ENCODE data around the gene ENKD1.

Gene ENKD1

DNA sequence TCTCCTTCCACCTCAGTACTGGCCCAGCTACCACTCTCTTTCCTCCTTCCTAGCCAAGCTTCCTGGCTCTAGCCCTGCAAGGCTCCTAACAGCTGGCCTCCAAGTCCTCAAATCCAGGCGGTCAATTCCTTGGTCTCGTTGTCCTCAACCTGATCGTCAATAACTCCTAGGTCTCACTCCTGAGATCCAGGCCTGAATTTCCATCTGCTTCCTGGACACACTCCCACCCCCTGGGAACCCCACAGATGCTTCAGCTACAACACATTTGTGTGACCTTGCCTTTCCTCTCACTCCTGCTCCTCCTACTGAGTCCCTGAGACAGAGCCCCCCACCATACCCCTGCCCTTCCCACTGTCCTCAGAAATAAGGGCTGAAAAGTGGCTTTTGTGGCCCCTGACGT, 2.3 kb downstream of the ENKD1 start:
- Histone ChIP-seq H3K4me1 (ENCODE audit: control insufficient read depth in 2 of 2, insufficient read depth in 2 of 2, low read length in 2 of 2) (peaks cover 35 to 39% of the 10 kb centered on the region in 2 donors), H3K4me3 (ENCODE audit: low read length in 2 of 2) (no peak overlapping the region), H3K27ac (ENCODE audit: low read depth in 2 of 2, low read length in 2 of 2) (no peak overlapping the region)

DNA sequence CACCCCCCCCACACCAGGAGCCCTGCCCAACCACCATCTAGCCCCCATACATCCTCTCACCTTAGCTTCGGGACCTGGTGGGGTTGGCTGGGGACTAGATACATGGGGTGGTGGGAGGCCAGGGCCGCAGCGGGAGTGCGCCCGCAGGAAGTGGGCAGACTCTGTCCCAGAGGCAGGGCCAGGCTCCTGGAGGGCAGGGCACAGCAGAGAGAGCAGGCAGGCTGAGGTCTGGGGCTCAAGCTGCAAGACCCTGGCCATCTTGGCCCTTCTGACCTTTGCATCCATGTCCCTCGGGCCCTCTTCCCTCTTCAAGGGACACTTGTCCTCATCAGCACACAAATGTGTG, 2.7 kb downstream of the ENKD1 start:
- H3K27me3 ChIP-seq (ENCODE audit: control insufficient read depth in 2 of 2, insufficient read depth in 2 of 2, low read length in 2 of 2): no peaks in the 10 kb centered on the region
- H3K27ac ChIP-seq (ENCODE audit: low read depth in 2 of 2, low read length in 2 of 2): no peak overlapping the region
- H3K9ac ChIP-seq (ENCODE audit: low read depth in 1 of 2, low read length in 2 of 2): no peak overlapping the region
- no peak overlapping the region for H3K4me3 ChIP-seq (ENCODE audit: low read length in 2 of 2)
- H3K9me3 ChIP-seq (ENCODE audit: control insufficient read depth in 2 of 2, low read length in 2 of 2): no peaks in the 10 kb centered on the region
- H3K36me3 ChIP-seq (ENCODE audit: control insufficient read depth in 2 of 2, insufficient read depth in 2 of 2, low read length in 2 of 2): no peaks in the 10 kb centered on the region
- H3K4me1 ChIP-seq (ENCODE audit: control insufficient read depth in 2 of 2, insufficient read depth in 2 of 2, low read length in 2 of 2): peaks cover 38 to 41% of the 10 kb centered on the region in 2 donors

More for the DNA sequence above, 2.3 kb downstream of the ENKD1 start:
- H3K36me3 ChIP-seq (ENCODE audit: control insufficient read depth in 2 of 2, insufficient read depth in 2 of 2, low read length in 2 of 2): no peaks in the 10 kb centered on the region
- no peak overlapping the region for H3K9ac ChIP-seq (ENCODE audit: low read depth in 1 of 2, low read length in 2 of 2)
- no peaks in the 10 kb centered on the region for H3K9me3 ChIP-seq (ENCODE audit: control insufficient read depth in 2 of 2, low read length in 2 of 2)
- no peaks in the 10 kb centered on the region for H3K27me3 ChIP-seq (ENCODE audit: control insufficient read depth in 2 of 2, insufficient read depth in 2 of 2, low read length in 2 of 2)

DNA sequence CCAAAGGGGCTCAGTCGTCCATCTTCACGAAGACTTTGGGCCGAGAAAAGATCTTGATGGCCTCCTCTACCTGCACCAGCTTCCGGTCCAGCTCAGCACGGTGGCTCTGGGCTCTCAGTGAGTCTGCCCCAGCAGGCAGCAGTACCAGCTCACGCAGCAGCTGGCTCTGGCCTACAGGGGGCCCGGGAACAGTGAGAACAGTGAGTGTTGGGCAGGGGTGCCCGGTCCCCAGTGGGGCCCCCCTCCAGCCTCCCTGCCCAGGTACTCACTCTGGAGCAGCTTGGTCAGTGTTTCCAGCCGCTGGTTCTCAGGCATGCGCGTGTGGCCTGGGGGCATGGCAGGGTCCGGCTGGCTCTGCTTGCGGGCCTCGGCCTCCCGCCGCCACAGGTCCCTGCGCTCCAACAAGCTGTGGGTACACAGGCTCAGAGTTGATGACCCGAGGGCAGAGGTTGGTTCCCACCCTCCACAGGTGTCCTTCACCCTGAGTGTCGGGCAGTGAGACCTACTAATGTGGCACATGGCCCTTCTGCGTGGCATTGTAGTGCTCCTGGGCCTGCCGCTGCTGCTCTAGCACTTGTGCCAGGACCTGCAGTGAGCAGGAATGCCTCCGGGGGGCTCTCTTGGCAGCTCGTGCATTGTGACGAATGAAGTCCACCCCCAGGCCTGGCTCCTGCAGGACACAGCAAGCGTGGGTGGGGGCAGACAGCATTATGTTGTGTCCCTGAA, 3.2 kb downstream of the ENKD1 start:
- Histone ChIP-seq H3K27me3 (ENCODE audit: control insufficient read depth in 2 of 2, insufficient read depth in 2 of 2, low read length in 2 of 2) (no peaks in the 10 kb centered on the region), H3K9me3 (ENCODE audit: control insufficient read depth in 2 of 2, low read length in 2 of 2) (no peaks in the 10 kb centered on the region), H3K4me3 (ENCODE audit: low read length in 2 of 2) (no peak overlapping the region), H3K27ac (ENCODE audit: low read depth in 2 of 2, low read length in 2 of 2) (no peak overlapping the region), H3K9ac (ENCODE audit: low read depth in 1 of 2, low read length in 2 of 2) (no peak overlapping the region), H3K4me1 (ENCODE audit: control insufficient read depth in 2 of 2, insufficient read depth in 2 of 2, low read length in 2 of 2) (peaks cover 37 to 39% of the 10 kb centered on the region in 2 donors), H3K36me3 (ENCODE audit: control insufficient read depth in 2 of 2, insufficient read depth in 2 of 2, low read length in 2 of 2) (no peaks in the 10 kb centered on the region)

DNA sequence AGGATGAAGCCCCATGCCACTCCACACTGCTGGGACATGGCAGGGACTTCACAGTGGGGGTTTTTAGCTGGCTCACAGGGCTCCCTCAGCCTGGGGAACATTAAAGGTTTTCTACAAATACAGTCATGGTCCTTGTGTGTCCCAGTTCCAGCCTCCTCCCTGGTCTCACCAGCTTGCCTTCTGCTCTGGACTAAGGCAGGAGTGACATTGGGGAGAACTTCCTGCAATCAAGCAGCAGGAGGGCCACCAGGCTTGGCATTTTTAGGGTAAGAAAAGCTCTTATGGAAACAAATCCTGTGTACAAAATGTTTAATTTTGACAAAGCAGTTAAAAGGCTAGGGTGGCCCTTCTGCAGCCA, 3.9 kb downstream of the ENKD1 start:
- no peak overlapping the region for H3K9ac ChIP-seq (ENCODE audit: low read depth in 1 of 2, low read length in 2 of 2)
- H3K36me3 ChIP-seq (ENCODE audit: control insufficient read depth in 2 of 2, insufficient read depth in 2 of 2, low read length in 2 of 2): peaks cover 0 to 2% of the 10 kb centered on the region in 2 donors
- H3K9me3 ChIP-seq (ENCODE audit: control insufficient read depth in 2 of 2, low read length in 2 of 2): no peaks in the 10 kb centered on the region
- peaks cover 30 to 33% of the 10 kb centered on the region in 2 donors for H3K4me1 ChIP-seq (ENCODE audit: control insufficient read depth in 2 of 2, insufficient read depth in 2 of 2, low read length in 2 of 2)
- H3K27me3 ChIP-seq (ENCODE audit: control insufficient read depth in 2 of 2, insufficient read depth in 2 of 2, low read length in 2 of 2): no peaks in the 10 kb centered on the region
- no peak overlapping the region for H3K27ac ChIP-seq (ENCODE audit: low read depth in 2 of 2, low read length in 2 of 2)
- no peak overlapping the region for H3K4me3 ChIP-seq (ENCODE audit: low read length in 2 of 2)

DNA sequence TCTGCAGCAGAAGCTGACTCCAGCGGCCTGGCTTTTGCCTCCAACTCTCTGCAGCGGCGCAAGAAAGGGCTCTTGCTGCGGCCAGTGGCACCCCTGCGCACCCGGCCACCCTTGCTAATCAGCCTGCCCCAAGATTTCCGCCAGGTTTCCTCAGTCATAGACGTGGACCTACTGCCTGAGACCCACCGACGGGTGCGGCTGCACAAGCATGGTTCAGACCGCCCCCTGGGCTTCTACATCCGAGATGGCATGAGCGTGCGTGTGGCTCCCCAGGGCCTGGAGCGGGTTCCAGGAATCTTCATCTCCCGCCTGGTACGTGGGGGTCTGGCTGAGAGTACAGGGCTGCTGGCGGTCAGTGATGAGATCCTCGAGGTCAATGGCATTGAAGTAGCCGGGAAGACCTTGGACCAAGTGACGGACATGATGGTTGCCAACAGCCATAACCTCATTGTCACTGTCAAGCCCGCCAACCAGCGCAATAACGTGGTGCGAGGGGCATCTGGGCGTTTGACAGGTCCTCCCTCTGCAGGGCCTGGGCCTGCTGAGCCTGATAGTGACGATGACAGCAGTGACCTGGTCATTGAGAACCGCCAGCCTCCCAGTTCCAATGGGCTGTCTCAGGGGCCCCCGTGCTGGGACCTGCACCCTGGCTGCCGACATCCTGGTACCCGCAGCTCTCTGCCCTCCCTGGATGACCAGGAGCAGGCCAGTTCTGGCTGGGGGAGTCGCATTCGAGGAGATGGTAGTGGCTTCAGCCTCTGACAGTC, 4.5 kb downstream of the ENKD1 start:
- Histone ChIP-seq H3K27me3 (ENCODE audit: control insufficient read depth in 2 of 2, insufficient read depth in 2 of 2, low read length in 2 of 2) (no peaks in the 10 kb centered on the region), H3K4me3 (ENCODE audit: low read length in 2 of 2) (peak overlapping the region in 1 of 2 donors; percentile 99), H3K27ac (ENCODE audit: low read depth in 2 of 2, low read length in 2 of 2) (no peak overlapping the region), H3K9ac (ENCODE audit: low read depth in 1 of 2, low read length in 2 of 2) (no peak overlapping the region), H3K9me3 (ENCODE audit: control insufficient read depth in 2 of 2, low read length in 2 of 2) (no peaks in the 10 kb centered on the region), H3K36me3 (ENCODE audit: control insufficient read depth in 2 of 2, insufficient read depth in 2 of 2, low read length in 2 of 2) (peaks cover 2 to 4% of the 10 kb centered on the region in 2 donors), H3K4me1 (ENCODE audit: control insufficient read depth in 2 of 2, insufficient read depth in 2 of 2, low read length in 2 of 2) (peaks cover 24 to 27% of the 10 kb centered on the region in 2 donors)

DNA sequence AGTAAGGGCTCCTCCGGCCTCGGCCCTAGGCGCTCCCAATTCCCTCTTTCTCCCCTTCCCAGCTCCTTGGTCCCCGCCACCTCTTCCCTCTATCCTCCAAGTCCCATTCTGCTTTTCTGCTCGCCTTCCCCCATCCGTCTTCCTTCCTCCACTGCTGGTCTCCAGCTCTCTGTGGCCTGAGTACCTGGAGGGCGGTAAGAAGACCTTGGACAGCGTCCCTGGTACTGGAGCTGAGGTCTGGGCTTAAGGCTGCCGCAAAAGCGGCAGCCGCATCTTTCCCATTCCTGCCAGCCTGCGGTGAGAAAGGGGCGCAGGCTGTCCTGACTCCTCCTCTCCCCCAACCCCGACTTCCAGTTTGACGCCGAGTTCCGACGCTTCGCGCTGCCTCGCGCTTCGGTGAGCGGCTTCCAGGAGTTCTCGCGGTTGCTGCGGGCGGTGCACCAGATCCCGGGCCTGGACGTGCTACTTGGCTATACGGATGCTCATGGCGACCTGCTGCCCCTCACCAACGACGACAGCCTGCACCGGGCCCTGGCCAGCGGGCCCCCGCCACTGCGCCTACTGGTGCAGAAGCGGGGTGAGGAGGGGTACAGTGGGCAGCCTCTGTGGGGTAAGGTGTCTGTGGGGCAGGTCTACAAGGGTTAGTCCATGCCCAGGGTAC, 5.3 kb downstream of the ENKD1 start:
- H3K9ac ChIP-seq (ENCODE audit: low read depth in 1 of 2, low read length in 2 of 2): peak overlapping the region; percentile 68 to 88
- peaks cover 22 to 25% of the 10 kb centered on the region in 2 donors for H3K4me1 ChIP-seq (ENCODE audit: control insufficient read depth in 2 of 2, insufficient read depth in 2 of 2, low read length in 2 of 2)
- H3K27ac ChIP-seq (ENCODE audit: low read depth in 2 of 2, low read length in 2 of 2): peak overlapping the region; percentile 15 to 99
- H3K27me3 ChIP-seq (ENCODE audit: control insufficient read depth in 2 of 2, insufficient read depth in 2 of 2, low read length in 2 of 2): no peaks in the 10 kb centered on the region
- H3K4me3 ChIP-seq (ENCODE audit: low read length in 2 of 2): peak overlapping the region; percentile 97 to 99
- H3K9me3 ChIP-seq (ENCODE audit: control insufficient read depth in 2 of 2, low read length in 2 of 2): no peaks in the 10 kb centered on the region
- H3K36me3 ChIP-seq (ENCODE audit: control insufficient read depth in 2 of 2, insufficient read depth in 2 of 2, low read length in 2 of 2): peaks cover 4% of the 10 kb centered on the region in 2 donors

DNA sequence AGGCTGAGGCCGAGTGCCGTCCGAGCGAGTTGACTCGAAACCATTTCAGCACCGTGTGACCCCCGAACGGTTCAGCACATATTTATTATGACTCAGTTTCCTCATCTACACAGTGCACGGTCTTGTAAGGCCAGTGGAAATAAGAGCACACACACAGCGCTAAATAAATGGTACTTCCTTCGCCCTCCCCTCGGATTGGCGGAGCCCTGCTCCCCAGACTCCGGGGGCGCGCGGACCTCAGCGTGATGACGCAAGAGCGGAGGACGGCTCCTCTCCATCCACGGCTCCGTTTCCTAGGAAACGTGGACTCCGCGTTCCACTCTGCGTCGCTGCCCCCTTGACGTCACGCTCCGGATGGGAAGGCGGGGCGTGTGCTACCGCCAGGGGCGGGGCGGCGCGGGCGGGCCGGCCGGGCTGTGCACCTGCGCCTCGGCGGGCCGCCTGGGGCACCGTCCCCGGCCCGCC, 6.0 kb downstream of the ENKD1 start, which contains the start of gene PARD6A:
Gene PARD6A (plus strand): TSS at position 397 of the 465 bp plus-strand sequence. CDS start 79 bp downstream, outside the sequence.
- peak within 1 kb of the TSS; percentile 97 to 99 for H3K4me3 ChIP-seq (ENCODE audit: low read length in 2 of 2)
- peak within 1 kb of the TSS; percentile 88 to 95 for H3K9ac ChIP-seq (ENCODE audit: low read depth in 1 of 2, low read length in 2 of 2)
- no peaks in the 10 kb centered on the region for H3K9me3 ChIP-seq (ENCODE audit: control insufficient read depth in 2 of 2, low read length in 2 of 2)
- H3K27me3 ChIP-seq (ENCODE audit: control insufficient read depth in 2 of 2, insufficient read depth in 2 of 2, low read length in 2 of 2): peaks cover 0 to 2% of the 10 kb centered on the region in 2 donors
- H3K36me3 ChIP-seq (ENCODE audit: control insufficient read depth in 2 of 2, insufficient read depth in 2 of 2, low read length in 2 of 2): peaks cover 4% of the 10 kb centered on the region in 2 donors
- H3K4me1 ChIP-seq (ENCODE audit: control insufficient read depth in 2 of 2, insufficient read depth in 2 of 2, low read length in 2 of 2): peaks cover 18 to 20% of the 10 kb centered on the region in 2 donors
- peak within 1 kb of the TSS; percentile 98 to 99 for H3K27ac ChIP-seq (ENCODE audit: low read depth in 2 of 2, low read length in 2 of 2)

DNA sequence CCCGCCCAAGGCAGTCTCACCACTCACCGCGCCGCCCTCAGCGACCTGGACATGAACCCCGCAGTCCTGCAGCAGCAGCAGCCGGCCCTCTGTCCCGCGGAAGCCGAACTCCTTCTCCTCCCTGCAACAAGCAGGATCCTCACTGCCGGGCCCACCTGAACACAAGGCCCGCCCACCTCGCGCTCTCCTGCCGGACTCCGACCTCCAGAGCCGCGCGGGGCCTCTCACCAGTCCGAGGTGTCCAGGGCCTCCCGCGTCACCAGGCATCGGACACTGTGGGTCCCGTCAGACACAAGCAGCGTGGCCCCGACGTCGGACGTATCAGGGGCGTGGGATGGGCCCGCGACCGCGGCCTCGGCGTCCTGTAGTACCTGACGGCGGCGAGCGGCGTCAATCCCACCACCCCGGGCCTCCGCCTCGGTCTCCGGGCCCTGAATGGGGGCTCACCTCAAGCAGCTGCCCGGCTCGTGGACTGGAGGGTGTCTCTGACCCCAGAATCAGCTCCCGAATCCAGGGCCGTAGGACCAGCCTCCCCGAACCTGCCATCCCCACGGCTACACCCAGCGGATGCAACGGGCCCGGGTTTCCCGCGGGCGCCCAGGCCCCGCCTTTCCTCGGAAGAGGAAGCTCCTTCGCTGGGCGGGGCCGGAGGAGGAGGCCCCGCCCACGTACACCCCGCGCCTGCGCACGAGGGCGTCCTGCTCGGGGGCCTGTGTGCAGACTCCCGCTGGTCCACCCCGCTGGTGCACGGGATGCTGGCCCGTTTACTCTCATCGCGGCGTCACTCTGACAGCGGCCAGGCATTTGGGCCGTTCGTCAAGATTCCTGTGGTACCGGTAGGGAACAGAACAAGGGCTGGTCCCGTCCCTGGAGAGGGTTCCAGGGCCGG, 6.6 kb downstream of the ENKD1 start, which contains the start of gene ACD:
Gene ACD (minus strand): TSS at position 586 of the 889 bp plus-strand sequence. CDS start 40 bp downstream, at position 546.
- peak within 1 kb of the TSS; percentile 98 to 99 for H3K27ac ChIP-seq (ENCODE audit: low read depth in 2 of 2, low read length in 2 of 2)
- peaks cover 4% of the 10 kb centered on the region in 2 donors for H3K36me3 ChIP-seq (ENCODE audit: control insufficient read depth in 2 of 2, insufficient read depth in 2 of 2, low read length in 2 of 2)
- H3K9ac ChIP-seq (ENCODE audit: low read depth in 1 of 2, low read length in 2 of 2): peak within 1 kb of the TSS; percentile 88 to 95
- H3K9me3 ChIP-seq (ENCODE audit: control insufficient read depth in 2 of 2, low read length in 2 of 2): no peaks in the 10 kb centered on the region
- H3K4me1 ChIP-seq (ENCODE audit: control insufficient read depth in 2 of 2, insufficient read depth in 2 of 2, low read length in 2 of 2): peaks cover 16 to 20% of the 10 kb centered on the region in 2 donors
- H3K4me3 ChIP-seq (ENCODE audit: low read length in 2 of 2): peak within 1 kb of the TSS; percentile 97 to 99
- peaks cover 4 to 8% of the 10 kb centered on the region in 2 donors for H3K27me3 ChIP-seq (ENCODE audit: control insufficient read depth in 2 of 2, insufficient read depth in 2 of 2, low read length in 2 of 2)

All from mucosa of rectum (tissue), 2 donors.